Activated CD4-positive, CD25-positive, alpha-beta regulatory T cell treated with anti-CD3 and anti-CD28 coated beads, Interleukin-2, amount 50 U/mL, for 24 hours (primary cell): Measurements from ENCODE around the gene RNF169.
A peak's percentile ranks its signal among the peaks of the same experiment; 100 is the strongest.

Experiments
- ATAC-seq, 2 donors: fragments of 150-1000 bp; cut with Tn5 transposase; one replicate each; pipeline ENCODE4 v1.10.0; 2021; ENCODE audit warnings: mild to moderate bottlenecking in 1 of 2, moderate library complexity in 1 of 2

The RNF169 gene, protein sequence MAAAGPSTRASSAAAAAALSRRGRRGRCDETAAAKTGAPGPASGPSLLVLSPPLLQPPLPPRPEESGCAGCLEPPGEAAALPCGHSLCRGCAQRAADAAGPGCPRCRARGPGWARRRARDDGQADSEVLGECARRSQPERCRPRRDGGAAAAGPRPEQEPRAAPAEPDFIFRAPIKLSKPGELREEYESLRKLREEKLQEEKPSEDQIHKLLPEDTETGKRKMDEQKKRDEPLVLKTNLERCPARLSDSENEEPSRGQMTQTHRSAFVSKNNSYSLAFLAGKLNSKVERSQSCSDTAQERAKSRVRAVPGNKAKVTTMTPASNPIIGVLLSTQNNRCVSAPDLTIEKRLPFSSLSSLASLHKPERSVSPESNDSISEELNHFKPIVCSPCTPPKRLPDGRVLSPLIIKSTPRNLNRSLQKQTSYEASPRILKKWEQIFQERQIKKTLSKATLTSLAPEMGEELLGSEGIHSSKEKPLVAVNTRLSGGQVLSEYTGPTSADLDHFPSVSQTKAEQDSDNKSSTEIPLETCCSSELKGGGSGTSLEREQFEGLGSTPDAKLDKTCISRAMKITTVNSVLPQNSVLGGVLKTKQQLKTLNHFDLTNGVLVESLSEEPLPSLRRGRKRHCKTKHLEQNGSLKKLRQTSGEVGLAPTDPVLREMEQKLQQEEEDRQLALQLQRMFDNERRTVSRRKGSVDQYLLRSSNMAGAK

GRCh38 chr11:74748211-74749126, at the start of gene RNF169:
TSS of gene RNF169 (plus strand) at chr11:74748849. CDS start at chr11:74748881, 32 bp downstream.
- peak; percentile 99 for ATAC-seq

DNA sequence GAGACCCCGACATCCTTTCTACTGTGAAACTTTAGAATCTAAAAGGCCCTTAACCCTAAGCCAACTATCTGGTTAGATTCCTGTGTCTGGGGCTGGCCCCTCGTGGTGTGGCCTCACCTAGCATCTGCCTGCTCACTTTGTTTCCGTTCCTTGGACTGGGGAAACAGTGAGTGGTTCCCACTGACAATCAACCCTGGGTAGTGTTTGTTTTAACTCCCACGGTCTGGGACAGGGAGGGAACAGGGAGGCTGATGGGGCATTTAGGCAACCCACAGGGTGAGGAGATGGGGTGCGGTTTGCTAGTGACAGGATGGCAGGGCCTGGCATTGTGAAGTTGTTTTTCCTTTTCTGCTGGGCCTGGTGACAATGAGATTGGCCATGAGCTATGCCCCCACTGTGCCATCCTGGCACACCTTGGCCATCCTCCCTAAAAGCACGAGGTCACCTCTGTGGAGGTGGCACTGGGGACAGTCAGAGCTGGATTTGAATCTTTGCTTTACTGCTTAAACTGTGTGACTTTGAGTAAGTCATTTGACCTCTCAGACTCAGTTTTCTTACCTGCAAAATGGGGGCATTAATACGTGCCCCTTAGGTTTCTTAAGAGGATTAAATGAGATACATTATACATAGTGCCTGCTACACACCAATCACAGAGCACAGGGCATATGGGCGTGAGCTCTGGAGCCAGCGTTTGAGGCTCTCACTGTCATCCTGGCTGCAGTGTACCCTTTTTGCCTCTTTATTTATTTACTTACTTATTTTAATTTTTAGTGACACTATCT, 48.8 kb upstream of the RNF169 start:
- no peak for ATAC-seq

DNA sequence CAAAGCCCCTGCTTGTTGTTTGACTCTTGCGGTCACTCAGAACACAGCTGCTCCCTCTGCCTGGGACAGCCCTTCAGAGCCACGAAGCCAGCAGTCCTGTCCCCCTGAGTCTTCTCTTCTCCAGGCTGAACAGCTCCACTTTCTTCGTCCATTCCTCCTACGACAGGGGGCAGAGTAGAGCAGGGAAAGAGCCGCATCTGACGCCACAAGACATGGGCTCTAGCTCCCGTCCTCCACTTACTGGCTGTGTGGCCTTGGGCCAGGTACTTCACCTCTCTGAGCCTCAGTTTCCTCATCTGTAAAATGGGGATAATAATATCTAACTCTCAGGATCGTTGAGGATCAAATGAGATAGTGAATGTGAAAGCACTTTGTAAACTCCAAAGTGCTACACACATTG, 47.3 kb upstream of the RNF169 start:
- ATAC-seq = no peak

GRCh38 chr11:74702383-74703007, 46.2 kb upstream of the RNF169 start:
- ATAC-seq = peak; percentile 55 to 70

DNA sequence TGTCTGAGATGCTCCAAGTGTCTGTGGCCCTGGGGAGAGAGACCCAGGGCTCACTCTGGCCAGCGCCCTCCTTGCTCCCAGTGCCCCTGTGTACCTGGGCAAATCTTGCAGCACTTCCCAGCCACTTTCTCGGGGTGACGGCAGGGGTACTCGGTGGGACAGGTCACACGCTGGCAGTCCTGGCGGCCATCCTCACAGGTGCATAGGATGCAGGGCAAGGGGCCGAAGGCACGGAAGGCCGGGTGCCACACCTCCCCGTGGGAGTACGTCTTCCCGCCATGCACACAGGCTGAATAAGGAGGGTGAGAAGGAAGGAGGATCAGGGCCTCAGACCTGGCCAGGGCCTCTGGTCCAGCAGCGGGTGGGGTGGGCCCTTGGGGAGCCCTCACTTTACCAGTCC, 45.4 kb upstream of the RNF169 start:
- no peak for ATAC-seq

DNA sequence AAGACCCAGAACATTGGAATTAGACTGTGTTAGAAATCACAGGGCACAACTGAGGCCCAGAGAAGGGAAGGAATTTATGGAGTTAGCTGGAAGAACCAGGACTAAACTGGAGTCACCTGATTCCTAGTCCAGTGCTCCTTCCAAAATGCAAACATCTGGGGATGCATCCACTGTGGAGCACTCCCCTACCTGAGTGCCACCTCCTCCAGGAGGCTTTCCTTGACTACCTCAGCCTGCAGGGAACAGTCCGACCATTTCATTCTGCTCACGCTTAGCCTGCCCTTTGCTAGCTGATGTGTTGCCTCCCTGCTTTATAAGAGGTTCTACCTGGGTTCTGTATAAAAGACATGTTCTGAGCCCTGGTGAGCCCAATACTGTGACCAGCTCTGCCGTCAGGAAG, 41.5 kb upstream of the RNF169 start:
- no peak for ATAC-seq

DNA sequence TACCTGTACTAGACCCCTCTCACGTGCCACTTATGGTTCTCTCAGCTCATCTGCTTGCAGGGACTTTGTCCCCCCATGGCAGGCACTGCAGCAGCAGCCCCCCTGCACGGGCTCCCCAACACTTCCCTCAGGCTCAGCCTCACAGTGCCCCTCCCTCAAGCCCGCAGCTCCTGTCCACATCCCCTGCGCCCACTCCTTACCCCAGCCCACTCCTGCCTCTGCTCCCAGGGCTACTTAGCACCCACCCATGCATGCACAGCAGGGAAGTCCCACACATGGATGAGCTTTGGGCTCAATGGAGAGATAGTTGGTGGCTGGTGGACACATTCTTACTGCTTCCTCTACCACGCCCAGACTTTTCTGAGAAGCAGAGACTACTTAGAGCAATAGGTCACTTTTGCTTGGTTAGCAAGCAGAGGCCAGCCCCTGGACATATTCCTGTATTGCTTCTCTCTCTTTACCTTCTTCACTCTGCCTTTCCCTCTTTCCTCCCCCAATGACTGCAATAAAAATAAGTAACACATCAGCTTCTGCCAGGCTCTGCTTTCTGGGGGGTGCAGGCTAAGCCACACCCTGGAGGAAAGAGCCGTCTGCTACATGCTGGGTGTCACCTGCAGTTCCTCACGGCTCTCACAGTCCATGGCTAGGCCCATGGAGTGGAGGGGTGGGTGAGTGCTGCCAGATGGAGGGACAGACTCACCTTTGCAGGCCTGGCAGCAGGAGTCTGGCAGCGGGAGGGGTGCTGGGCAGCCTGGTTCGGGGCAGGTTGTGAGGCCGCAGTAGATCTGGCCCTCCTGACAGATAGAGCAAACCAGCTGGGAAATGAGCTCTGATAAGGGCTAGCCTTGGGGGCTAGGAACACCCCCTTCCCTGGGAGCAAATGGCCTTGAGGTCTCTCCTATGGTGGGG, 40.8 kb upstream of the RNF169 start:
- ATAC-seq = no peak

- ATAC-seq = no peak
Observed at GRCh38 chr11:74709175-74709574, 39.5 kb upstream of the RNF169 start.

GRCh38 chr11:74710281-74710938, 38.2 kb upstream of the RNF169 start:
- ATAC-seq = no peak

DNA sequence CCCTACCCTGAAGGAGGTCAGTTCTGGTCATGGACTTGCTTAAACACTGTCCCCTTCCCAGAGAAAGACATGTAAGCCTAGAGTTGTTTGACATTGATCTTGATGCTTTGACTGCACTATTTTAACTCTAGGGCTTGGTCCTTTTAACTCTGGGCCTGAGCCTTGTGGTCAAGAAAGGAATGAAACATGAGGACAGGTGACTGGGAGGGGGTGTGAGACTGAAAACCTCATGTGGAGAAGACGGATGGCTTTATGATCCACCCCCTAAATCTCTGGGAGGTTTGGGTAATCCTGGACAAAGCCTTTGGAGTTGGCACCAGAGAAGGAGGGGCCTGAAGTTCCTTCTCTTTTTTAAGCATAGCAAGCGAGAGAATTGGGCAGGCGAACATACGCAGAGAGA, 35.0 kb upstream of the RNF169 start:
- no peak for ATAC-seq

DNA sequence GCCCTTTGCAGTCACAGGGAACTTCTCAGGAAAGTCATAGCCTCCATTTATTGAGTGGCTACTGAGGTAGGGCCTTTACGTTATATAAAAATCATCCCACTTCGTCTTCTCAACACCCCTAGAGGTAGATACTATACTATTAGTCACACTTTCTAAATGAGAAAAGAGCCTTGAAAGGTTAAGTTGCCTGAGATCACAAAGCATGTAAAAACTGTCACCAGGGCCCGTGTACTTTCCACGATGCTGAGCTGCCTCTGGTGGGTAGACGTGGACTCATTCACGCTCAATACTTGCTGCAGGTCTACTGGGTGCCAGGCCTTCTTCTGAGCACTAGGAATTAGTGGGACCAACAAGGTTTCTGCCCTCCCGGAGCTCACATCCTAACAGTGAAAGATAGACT, 33.7 kb upstream of the RNF169 start:
- peak; percentile 79 to 83 for ATAC-seq

DNA sequence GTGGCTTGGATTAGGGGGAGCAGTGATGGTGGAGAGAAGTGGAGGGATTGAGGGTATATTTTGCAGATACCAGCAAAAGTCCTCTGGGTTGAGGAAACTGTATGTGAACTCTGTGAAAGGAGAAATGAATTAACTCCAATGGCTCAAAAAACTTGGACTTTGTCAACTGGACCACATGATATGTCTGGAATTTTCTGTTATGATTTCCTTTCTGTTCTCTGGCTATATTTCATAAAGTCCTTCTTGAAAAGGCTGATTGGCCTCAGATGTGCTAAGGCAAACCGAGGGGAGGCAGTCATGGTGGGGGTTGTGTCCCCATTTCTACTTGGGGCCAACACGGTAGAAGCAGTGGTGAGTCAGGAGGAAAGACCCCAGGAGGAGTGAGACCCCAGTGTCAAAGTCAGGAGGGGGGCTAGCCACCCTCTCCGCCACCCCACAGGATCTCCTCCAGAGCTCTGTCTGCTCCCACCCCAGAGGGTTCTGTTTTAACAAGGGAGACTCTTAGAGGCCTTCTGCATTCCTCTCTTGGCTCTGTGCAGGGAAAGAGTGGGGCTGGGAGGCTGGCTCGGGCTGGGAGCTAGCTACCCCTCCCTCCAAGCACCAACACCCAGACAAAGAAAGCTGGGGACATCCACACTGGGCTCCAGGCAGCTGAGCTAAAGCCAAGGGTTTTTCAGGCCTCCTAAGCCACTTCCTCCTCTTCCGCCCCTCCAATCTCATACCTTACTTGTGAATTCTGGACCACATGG, 31.3 kb upstream of the RNF169 start:
- no peak for ATAC-seq

DNA sequence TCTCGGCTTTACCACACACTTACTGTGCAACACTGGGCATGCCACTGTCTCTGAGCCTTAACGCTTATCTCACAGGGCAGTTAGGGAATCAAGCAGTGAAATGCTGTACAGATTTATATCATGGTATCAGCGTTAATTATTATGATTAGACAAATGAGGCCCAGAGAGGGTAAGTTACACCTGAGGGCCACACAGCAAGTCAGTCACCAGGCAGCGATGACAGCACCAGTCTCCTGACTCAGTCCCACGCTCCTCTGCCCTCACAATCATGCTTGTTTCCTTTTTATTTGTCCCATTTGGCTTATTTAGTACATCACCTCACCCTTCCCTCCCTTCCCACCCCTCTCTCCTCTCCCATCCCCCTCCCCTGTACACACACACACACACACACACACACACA, 29.6 kb upstream of the RNF169 start:
- no peak for ATAC-seq

DNA sequence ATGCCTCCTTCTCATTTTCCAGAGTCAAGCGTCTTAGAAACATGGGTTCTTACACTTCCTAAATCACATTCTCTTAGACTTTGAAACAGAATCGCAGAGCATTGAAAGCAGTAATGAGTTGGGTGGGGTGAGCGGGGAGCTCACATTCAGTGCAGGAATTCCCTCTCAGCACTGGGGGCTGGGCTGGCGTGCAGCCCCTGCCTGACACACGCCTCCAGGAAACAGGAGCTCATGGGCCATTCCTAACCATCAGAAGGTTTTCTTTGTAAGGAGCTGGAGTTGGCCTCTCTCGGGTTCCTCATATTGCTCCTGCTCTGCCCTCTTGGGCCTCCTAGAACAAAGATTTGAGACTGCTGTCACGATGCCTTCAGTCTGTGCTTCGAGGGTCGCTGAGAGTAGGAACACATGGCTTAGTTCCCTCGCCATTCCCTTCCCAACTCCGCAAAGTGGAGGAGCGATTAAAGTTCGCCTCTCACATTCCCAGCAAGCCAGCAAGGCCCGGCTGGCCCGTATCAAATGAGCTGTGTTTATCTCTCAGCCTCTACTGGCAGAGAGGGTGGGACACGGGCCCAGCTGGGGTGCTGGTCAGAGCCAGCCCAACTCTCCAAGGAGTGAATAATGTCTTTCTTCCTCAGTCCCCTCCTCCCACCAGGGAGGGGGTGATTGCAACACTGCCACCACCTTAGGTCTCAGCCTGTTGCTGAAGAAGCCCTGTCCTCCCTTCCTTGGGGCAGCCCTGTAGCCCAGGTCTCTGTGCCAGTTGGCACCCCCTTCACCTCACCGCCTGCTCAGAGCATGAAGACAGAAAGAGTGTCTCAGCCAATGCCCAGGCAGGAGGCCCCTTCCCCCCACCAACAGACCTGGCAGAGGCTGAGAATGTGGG, 27.8 kb upstream of the RNF169 start:
- no peak for ATAC-seq

DNA sequence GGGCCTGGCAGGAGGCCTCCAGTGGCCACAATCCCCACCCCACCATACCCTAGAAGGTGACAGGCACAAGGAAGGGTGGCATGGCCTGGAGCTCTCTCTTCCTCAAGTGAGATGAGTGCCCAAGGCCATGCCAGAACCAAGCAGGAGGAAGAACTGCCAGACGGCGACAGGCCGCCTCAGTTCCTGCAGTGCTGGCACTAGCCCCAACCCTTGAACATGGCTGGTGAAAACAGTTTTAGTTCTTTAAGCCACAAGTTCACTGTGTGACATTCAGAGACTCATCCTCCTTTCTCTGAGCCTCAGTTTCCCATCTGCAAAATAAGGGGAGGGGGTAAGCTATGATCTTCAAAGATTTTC, 27.2 kb upstream of the RNF169 start:
- no peak for ATAC-seq

- no peak for ATAC-seq
Observed at GRCh38 chr11:74723511-74723910, 25.1 kb upstream of the RNF169 start.

GRCh38 chr11:74725701-74726100, 22.9 kb upstream of the RNF169 start:
- ATAC-seq = no peak

DNA sequence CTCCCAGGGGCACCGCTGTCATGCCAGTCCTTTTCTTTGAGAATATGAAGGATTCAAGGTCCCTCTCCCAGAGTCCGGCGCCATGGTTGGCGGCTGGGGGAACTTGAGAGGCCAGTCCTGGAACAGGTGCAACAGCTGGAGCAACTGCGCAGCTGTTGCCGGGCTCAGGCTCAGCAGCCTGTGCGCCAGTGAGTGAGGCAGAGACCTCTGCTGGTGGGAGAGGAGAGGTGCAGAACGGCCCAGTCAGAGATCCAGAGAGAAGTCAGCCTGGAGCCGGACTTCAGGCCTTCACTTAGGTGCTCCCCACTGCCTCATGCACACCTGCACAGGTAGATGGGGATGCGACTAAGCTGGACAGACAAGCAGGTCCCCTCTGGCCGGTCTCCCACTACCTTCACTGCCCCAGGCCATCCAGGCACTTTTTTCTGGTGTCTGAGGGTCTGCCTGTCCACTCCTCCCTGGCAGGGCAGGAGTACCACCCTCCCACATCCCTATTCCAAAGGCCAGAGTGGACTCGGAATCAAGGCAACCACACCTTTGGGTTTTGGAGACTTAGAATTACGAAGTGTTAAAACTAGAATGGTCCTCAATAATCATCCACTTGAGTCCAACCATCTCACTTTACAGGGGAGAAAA, 22.0 kb upstream of the RNF169 start:
- ATAC-seq = peak; percentile 88 to 93
